ENCODE data around the gene RNF152. TPM values are rescaled to one million over a fixed set of nuclear protein-coding genes. Genes with fewer than 3 reads are reported as not detected.

RNF152 gene
- polyA plus RNA-seq, 1 of the 3 experiments (the other 2 are of a cell fraction), result 6.6 TPM

GRCh38 chr18:61917818-61918217, 25.0 kb upstream of the RNF152 start (continued):
- no peak for TF ChIP-seq RXRA (IDR thresholded peaks at IDR 0.05; ENCODE audit: borderline replicate concordance, low read depth)

- peaks cover 0 to 5% of the 10 kb centered on the region in 2 experiments; a peak in 1 of 4 replicates for H3K4me1 ChIP-seq (ENCODE audit: control insufficient read depth in 1 of 2, insufficient read depth in 2 of 2, low read depth in 1 of 2, low read length in 1 of 2)
- no peaks in the 10 kb centered on the region for H3F3A ChIP-seq (replicated peaks; ENCODE audit: insufficient read depth)
- no peaks in the 10 kb centered on the region for H3K27me3 ChIP-seq (ENCODE audit: insufficient read depth)
- H3K9ac ChIP-seq, result no peak overlapping the region
- TF ChIP-seq GATA2 (CRISPR knock-in tag; IDR thresholded peaks at IDR 0.05), result no peak
- TF ChIP-seq FOXM1 (IDR thresholded peaks at IDR 0.05; ENCODE audit: low read depth), result no peak
- no peak for TF ChIP-seq JUND (IDR thresholded peaks at IDR 0.05)
- no peak for TF ChIP-seq TAF1 (IDR thresholded peaks at IDR 0.05; ENCODE audit: borderline replicate concordance, low read depth, low read length)
- TF ChIP-seq MAX (IDR thresholded peaks at IDR 0.05; ENCODE audit: low read depth), result no peak
- no peak for TF ChIP-seq RFX5 (IDR thresholded peaks at IDR 0.05; ENCODE audit: low read length)
- no peak for TF ChIP-seq FOSL2 (IDR thresholded peaks at IDR 0.05; ENCODE audit: borderline replicate concordance, low read depth)
- no peak for TF ChIP-seq RXRA (IDR thresholded peaks at IDR 0.05; ENCODE audit: borderline replicate concordance, low read depth)
- no peak for TF ChIP-seq YY1 (IDR thresholded peaks at IDR 0.05; ENCODE audit: low read depth)
- TF ChIP-seq TCF12 (IDR thresholded peaks at IDR 0.05), result no peak
- TF ChIP-seq NRF1 (IDR thresholded peaks at IDR 0.05; ENCODE audit: low read depth, low read length), result no peak
- TF ChIP-seq REST (IDR thresholded peaks at IDR 0.05; ENCODE audit: low read depth, low read length), result no peak
- no peak for TF ChIP-seq SMC3 (IDR thresholded peaks at IDR 0.05; ENCODE audit: low read depth, low read length)
- no peak for TF ChIP-seq EZH2phosphoT487 (IDR thresholded peaks at IDR 0.05; ENCODE audit: borderline replicate concordance, low read depth)
- no peak for TF ChIP-seq GABPA (IDR thresholded peaks at IDR 0.05; ENCODE audit: low read depth)
- no peak for TF ChIP-seq EP300 (IDR thresholded peaks at IDR 0.05; ENCODE audit: borderline replicate concordance in 1 of 2, low read depth in 1 of 2, low read length in 1 of 2)
- TF ChIP-seq SIN3A (IDR thresholded peaks at IDR 0.05; ENCODE audit: borderline replicate concordance, low read depth, low read length), result no peak
- no peak for TF ChIP-seq USF1 (IDR thresholded peaks at IDR 0.05; ENCODE audit: borderline replicate concordance, low read depth)
- no peak for TF ChIP-seq USF2 (IDR thresholded peaks at IDR 0.05; ENCODE audit: borderline replicate concordance, low read depth, low read length)
- no peak overlapping the region for H2AFZ ChIP-seq (ENCODE audit: low read depth)
- 82% methylated on average over 3 of the region's 3 CpGs for WGBS (ENCODE audit: low lambda C conversion rate)
- H4K20me1 ChIP-seq (ENCODE audit: insufficient read depth), result no peaks in the 10 kb centered on the region
- H3K9me2 ChIP-seq, result no peaks in the 10 kb centered on the region
- no peak overlapping the region for H3K4me3 ChIP-seq (ENCODE audit: low read depth in 2 of 2, low read length in 1 of 2)
- no peak overlapping the region for H3K27ac ChIP-seq (ENCODE audit: low read depth in 2 of 2, low read length in 1 of 2)
- no peaks in the 10 kb centered on the region for H3K36me3 ChIP-seq (replicated peaks in 1 of 2; ENCODE audit: control insufficient read depth in 1 of 2, insufficient read depth in 2 of 2, low read length in 1 of 2)
- DNase-seq, result no peak
- H3K4me2 ChIP-seq, result no peak overlapping the region
- H3K79me2 ChIP-seq (ENCODE audit: insufficient read depth), result no peaks in the 10 kb centered on the region
- no peaks in the 10 kb centered on the region for H3K9me3 ChIP-seq
- ChIA-PET POLR2A (interaction anchor here (0.6 kb wide), 1 partner anchor 1676 kb away, joined by 3 read pairs; no protein-coding TSS in a partner anchor), CTCF (interaction anchor here (1.2 to 3.2 kb wide), 2 partner anchors 12 to 277 kb away, joined by 3 to 18 read pairs; no protein-coding TSS in a partner anchor)
These were observed 19.7 kb upstream of the RNF152 start for GRCh38 chr18:61912476-61912875.
